NB4 (cell line): ENCODE results near the gene PTPRZ1.

Experiments used
- CTCF ChIP-seq: IDR thresholded peaks from one replicate; pipeline ENCODE4 v1.5.1; 2012; ENCODE audit warnings: low read depth, low read length
- MYC ChIP-seq: IDR thresholded peaks from 2 replicates; pipeline ENCODE4 v1.6.1; 2011; ENCODE audit warnings: low read depth, low read length
- POLR2A ChIP-seq: IDR thresholded peaks from 2 replicates; pipeline ENCODE4 v1.6.1; 2011; ENCODE audit warnings: mild to moderate bottlenecking; ENCODE audit not compliant: insufficient read length; ENCODE audit errors: extremely low read depth
- TF ChIP-seq, protein P1 (sequence below): IDR thresholded peaks from 2 replicates; pipeline ENCODE4 v1.6.1; 2011; ENCODE audit warnings: low read depth, low read length

GRCh38 chr7:121872831-121873288, at the start of gene PTPRZ1:
- TF ChIP-seq POLR2A (no peak), CTCF (no peak), MYC (no peak)
- TF ChIP-seq, protein P1, sequence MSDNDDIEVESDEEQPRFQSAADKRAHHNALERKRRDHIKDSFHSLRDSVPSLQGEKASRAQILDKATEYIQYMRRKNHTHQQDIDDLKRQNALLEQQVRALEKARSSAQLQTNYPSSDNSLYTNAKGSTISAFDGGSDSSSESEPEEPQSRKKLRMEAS, result no peak
